NCI-H446 (cell line): ENCODE results near the gene NUAK2.
"Not testable (repeated sequence)": the region's sequence is repeated elsewhere in the genome, so short reads cannot be mapped to it uniquely, and the experiment has no call there.

Experiments used
- DNase-seq, 2 experiments: peaks; one replicate each; lab custom pipeline; 2025; lab: John Stamatoyannopoulos, UW

NUAK2 gene

DNA sequence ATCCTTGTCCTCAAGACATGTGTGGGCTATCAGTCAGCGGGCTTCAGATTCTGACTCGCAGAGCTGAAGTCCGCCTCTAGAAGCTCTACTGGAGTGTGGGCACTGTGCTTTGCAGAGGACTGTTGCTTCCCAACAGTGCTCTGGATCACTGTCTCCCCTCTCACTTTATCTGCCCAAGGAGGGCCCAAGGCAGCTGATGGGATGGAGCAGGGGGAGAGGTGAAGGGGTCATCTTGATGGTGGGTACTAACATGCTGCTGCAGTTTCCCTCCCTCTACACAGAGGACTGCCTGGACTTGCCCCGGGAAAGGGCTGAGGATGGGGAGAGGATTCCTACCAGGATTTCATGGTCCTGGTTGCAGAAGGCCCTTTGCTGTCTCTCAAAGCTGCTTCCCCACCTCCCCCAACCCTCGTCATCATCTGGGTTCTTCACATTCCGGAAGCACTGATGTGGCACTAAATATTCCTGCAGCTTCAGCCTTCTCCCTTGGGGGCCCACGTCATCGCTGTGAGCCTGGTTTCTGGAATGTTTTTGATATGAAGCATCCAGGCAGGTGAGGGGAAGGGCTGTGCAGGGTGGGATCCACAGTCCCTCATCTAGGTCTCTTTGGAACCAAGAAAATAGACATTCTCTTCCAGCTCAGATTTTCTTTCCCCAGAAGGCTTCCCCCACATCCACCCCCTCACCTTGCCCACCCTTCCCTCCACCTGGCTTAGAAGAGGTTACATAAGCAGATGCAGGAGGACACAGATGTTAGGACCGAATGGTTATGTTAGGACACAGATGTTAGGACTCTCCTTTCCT is 23.2 kb downstream of the NUAK2 start:
- no peak for DNase-seq

DNA sequence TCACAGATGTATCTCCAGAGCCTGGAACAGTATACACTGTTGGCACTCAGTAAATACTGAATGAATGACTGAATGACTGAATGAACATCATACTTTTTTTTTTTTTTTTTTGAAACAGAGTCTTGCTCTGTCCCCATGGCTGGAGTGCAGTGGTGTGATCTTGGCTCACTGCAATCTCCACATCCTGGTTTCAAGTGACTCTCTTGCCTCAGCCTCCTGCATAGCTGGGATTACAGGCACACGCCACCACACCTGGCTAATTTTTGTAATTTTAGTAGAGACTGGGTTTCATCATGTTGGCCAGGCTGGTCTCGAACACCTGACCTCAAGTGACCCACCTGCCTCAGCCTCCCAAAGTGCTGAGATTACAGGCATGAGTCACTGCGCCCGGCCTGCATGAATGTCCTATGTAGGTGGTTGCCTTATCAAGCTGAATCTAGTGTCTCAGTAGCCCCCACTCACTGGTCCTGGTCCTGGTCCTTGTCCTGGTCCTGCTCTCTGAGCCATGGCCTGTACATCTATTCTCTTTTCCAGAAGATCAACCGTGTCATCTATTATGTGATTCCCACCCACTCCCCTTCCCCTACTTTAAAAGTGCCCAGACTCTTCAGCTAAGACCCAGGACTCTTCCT is 23.9 kb downstream of the NUAK2 start:
- DNase-seq = not testable (repeated sequence)

- no peak for DNase-seq
These were observed 25.4 kb downstream of the NUAK2 start for GRCh38 chr1:205296154-205296553.

DNA sequence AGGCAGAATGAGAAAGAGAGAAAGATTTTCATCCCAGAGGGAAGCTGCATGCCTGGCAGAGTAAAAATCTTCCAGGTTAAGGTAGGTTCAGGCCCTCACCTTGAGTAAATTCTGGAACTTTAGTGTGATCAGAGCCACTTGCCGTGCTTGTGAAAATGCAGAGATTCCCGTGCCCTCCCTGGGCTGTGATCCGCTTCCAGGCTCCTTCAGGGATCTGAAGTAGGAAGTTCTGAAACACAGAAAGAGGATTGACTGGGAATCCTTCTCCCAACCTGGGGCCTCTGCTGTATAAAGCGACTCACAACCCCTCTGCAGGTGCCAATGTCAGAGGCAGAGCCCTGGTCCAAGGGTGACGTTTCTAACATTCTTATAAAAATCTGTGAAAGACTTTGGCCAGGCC is 26.6 kb downstream of the NUAK2 start:
- DNase-seq = no peak

GRCh38 chr1:205294175-205294917 is 27.2 kb downstream of the NUAK2 start:
- DNase-seq = no peak

- DNase-seq = no peak
These were observed 28.0 kb downstream of the NUAK2 start for GRCh38 chr1:205293350-205294074.

DNA sequence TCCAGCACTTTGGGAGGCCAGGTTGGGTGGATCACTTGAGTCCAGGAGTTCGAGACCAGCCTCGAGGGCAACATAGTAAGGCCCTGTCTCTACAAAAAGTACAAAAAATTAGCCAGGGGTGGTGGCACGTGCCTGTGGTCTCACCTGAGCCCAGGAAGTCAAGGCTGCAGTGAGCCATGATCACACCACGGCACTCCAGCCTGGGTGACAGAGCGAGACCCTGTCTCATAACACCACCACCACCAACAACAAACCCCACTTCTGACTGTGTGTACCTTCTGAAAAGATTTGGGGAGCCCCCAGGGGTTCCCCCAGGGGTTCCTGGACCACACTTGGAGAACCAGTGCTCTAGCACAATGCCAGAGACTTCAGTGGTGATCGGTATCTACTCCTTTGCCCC is 29.9 kb downstream of the NUAK2 start:
- DNase-seq = no peak

DNA sequence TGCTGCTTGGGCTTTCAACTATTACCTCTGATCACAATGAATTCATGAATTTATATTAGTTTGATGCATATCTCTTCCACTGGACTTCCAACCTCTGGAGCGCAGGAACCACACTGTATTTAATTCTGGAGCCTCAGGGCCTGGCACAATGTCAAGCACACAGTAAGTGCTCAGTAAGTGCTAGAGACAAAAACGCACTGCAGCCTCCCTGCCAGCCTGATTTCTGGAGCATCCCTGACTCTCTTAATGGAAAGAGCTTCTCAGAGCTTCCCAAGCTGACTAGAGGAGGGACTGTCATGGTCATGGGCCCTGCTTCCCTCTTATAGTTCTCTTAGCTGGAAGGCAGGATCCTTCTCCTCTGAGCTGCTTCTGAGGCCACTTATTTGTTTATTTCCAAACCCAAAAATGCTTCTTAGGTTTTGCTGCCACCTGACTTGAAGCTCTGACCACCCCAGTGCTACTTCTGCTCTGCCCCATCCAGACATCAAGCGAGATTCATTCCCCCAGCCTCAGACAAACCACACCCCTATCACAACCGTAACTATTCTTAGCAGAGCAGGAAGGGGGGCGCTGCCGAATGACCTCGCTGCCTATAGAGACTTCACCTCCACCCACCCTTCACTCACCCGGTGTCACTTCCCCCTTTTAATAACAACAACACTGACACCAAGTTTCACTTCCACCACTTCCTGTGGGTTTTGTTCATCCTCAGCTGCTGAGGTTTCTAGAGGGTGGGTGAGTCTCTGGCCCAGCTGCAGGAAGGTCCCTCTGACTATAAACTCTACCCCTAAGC is 33.6 kb downstream of the NUAK2 start:
- DNase-seq = no peak

- DNase-seq = no peak
These were observed 34.5 kb downstream of the NUAK2 start for GRCh38 chr1:205287076-205287475.

DNA sequence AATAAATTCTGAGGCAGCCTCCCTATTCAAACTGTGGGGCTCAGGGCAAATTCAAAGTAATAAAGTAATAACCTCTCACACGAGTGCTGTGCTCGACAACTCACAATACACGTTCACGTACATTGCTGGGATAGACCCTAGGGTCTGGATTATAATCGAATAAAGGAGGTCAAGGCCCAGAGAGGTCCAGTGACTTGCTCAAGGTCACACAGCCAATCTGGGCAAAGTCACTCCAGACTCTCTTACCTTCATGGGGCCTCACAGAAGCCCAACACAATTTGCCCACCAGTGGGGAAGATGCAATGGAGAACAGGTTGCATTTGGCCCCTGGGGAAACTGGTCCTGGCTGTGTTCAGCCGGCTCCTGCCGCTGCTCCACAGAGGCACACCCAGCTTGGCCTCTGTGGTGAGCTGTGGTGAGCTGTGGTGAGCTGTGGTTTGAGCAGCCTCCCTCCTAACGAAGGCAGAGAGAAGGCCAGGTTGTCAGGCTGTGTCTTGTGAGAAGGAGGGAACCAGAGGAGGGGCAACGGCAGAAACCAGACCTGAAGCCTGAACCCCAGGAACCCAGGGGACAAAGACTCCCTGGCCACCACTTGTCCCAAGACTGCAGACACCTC is 35.1 kb downstream of the NUAK2 start:
- DNase-seq = no peak

GRCh38 chr1:205285381-205286101 is 36.0 kb downstream of the NUAK2 start:
- no peak for DNase-seq

DNA sequence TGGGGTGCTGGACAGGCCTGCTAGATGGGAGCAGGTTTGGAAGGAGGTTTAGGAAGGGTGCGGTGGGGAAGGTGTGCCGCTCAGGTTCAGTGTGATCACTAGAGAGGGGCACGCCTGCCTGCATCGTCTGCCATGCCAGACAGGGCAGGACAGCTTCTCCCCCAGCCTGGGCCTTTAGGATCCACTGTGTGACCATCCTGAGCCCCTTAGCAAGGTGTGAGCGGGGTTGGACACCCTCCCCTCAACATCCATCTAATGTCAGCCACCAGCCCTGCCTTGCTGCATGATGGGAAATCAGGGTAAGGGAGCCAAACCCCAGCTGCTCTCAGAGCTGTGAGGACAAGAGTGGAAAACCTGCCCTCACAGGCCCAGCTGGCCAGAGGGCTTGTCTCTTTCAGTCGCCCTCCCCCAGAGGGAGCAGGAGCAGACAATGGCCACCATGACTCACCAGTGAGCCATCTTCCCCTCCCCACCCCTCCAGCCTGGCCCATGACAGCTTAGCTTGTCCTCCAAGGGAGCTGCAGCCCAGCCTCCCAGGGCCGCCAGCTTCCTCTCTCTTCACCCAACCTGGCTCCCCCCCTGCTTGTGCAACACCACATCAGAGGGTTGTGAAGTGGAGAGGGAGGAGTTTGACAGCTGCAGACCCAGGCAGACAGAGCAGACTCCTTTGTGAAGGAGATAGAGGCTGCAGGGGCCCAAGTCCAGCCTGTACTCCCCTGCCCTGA is 37.0 kb downstream of the NUAK2 start:
- DNase-seq = peak in 1 of 2 experiments; percentile 68

GRCh38 chr1:205283270-205284147 is 38.0 kb downstream of the NUAK2 start:
- no peak for DNase-seq

GRCh38 chr1:205280666-205281395 is 40.7 kb downstream of the NUAK2 start:
- not testable (repeated sequence) for DNase-seq

DNA sequence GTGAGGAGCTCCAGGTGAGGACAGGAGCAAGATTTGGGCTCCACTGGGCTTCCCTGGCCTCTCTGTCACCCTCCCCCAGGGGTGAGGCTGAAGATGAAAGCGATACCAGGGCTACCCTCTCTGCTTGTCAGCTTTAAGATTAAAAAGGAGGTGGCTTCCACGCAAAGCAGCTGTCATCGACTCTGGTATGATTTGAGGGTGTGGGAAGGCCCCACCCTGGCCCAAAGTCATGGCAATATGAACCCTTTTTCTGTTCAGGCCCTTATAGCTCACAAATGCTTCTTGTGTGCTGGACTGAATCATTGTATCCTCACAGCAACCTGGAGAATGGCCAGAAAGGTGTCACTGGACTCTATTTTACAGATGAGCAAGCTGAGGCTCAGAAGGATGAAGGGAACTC is 41.6 kb downstream of the NUAK2 start:
- no peak for DNase-seq

DNA sequence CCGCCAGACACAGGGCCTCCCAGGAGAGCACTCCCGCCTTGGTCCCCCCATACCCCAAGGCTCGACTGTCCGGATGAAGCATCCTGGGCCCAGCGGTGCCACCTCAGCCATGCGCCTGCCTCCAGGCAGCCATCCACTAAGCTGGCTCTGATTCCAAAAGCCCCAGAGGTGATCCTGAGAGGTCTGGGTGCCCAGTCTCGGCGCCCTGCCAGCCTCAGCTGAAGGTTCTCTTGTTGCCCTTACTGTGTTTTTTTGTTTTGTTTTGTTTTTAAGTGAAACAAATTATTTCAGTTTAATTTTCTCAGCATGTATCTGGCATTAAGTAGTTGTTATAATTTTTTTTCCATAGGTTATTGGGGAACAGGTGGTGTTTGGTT is 44.9 kb downstream of the NUAK2 start:
- DNase-seq = no peak

GRCh38 chr1:205275916-205276688 is 45.4 kb downstream of the NUAK2 start:
- DNase-seq = no peak
